CD4-positive, alpha-beta T cell treated with Interleukin-12 subunit alpha and Interleukin-12 subunit beta, for 1 hour (primary cell): Measurements from ENCODE around the gene EFHB.
A peak's percentile ranks its signal among the peaks of the same experiment; 100 is the strongest.
"Not testable (repeated sequence)": the region's sequence is repeated elsewhere in the genome, so short reads cannot be mapped to it uniquely, and the experiment has no call there.

Source experiments
- DNase-seq: peaks from one replicate; pipeline ENCODE4 v3.0.0-alpha.2; 2020

The EFHB gene

GRCh38 chr3:19920401-19921080 lies 13.5 kb downstream of the EFHB start:
- no peak for DNase-seq

GRCh38 chr3:19917167-19917566 lies 16.9 kb downstream of the EFHB start:
- no peak for DNase-seq

GRCh38 chr3:19911452-19911851 lies 22.6 kb downstream of the EFHB start:
- no peak for DNase-seq

- DNase-seq, result no peak
Measured at GRCh38 chr3:19907523-19907922, 26.5 kb downstream of the EFHB start.

GRCh38 chr3:19903649-19904048 lies 30.4 kb downstream of the EFHB start:
- DNase-seq, result no peak

- no peak for DNase-seq
Measured at GRCh38 chr3:19901918-19902317, 32.1 kb downstream of the EFHB start.

GRCh38 chr3:19901337-19901736 lies 32.7 kb downstream of the EFHB start:
- no peak for DNase-seq

GRCh38 chr3:19899833-19900232 lies 34.2 kb downstream of the EFHB start:
- not testable (repeated sequence) for DNase-seq

GRCh38 chr3:19899264-19899663 lies 34.8 kb downstream of the EFHB start:
- DNase-seq, result no peak

GRCh38 chr3:19898721-19899120 lies 35.3 kb downstream of the EFHB start:
- no peak for DNase-seq

GRCh38 chr3:19891740-19892139 lies 42.3 kb downstream of the EFHB start:
- no peak for DNase-seq

- DNase-seq, result no peak
Measured at GRCh38 chr3:19888428-19889152, 45.4 kb downstream of the EFHB start.

- not testable (repeated sequence) for DNase-seq
Measured at GRCh38 chr3:19887122-19887521, 46.9 kb downstream of the EFHB start.

- no peak for DNase-seq
Measured at GRCh38 chr3:19886404-19886803, 47.6 kb downstream of the EFHB start.

- peak; percentile 43 for DNase-seq
Measured at GRCh38 chr3:19885468-19885867, 48.5 kb downstream of the EFHB start.

GRCh38 chr3:19881852-19882251 lies 52.2 kb downstream of the EFHB start:
- DNase-seq, result no peak

GRCh38 chr3:19881036-19881435 lies 53.0 kb downstream of the EFHB start:
- DNase-seq, result no peak

- no peak for DNase-seq
Measured at GRCh38 chr3:19877656-19878055, 56.4 kb downstream of the EFHB start.

- peak; percentile 43 for DNase-seq
Measured at GRCh38 chr3:19866751-19867347, 67.2 kb downstream of the EFHB start.

- not testable (repeated sequence) for DNase-seq
Measured at GRCh38 chr3:19855318-19855717, 78.7 kb downstream of the EFHB start.

- DNase-seq, result not testable (repeated sequence)
Measured at GRCh38 chr3:19846609-19847008, 87.4 kb downstream of the EFHB start.
